ENCODE data around the gene SURF2.

DNA sequence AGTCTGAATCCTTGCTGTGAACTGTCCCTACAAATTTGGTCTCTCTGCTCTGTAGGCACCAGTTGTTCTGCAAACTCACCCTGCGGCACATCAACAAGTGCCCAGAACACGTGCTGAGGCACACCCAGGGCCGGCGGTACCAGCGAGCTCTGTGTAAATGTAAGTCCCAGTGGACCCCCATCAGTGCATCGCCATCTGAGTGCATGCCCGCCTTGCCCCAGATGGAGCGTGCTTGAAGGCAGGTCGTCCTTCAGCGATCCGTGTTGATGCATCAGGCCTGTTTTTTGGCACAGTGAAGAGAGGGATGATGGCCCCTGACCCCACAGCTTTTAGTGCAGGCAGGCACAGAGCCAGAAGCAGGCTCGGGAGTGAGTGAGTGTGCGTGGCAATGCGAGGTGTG lies 1.3 kb downstream of the SURF2 start:
- TF ChIP-seq, protein P1, sequence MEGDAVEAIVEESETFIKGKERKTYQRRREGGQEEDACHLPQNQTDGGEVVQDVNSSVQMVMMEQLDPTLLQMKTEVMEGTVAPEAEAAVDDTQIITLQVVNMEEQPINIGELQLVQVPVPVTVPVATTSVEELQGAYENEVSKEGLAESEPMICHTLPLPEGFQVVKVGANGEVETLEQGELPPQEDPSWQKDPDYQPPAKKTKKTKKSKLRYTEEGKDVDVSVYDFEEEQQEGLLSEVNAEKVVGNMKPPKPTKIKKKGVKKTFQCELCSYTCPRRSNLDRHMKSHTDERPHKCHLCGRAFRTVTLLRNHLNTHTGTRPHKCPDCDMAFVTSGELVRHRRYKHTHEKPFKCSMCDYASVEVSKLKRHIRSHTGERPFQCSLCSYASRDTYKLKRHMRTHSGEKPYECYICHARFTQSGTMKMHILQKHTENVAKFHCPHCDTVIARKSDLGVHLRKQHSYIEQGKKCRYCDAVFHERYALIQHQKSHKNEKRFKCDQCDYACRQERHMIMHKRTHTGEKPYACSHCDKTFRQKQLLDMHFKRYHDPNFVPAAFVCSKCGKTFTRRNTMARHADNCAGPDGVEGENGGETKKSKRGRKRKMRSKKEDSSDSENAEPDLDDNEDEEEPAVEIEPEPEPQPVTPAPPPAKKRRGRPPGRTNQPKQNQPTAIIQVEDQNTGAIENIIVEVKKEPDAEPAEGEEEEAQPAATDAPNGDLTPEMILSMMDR (IDR thresholded peaks at IDR 0.05): no peak
- TF ChIP-seq POLR2A (IDR thresholded peaks at IDR 0.05): no peak

Data from right lobe of liver (tissue), 4 donors.